Measurements from ENCODE around the gene TFF1.

The TFF1 gene

DNA sequence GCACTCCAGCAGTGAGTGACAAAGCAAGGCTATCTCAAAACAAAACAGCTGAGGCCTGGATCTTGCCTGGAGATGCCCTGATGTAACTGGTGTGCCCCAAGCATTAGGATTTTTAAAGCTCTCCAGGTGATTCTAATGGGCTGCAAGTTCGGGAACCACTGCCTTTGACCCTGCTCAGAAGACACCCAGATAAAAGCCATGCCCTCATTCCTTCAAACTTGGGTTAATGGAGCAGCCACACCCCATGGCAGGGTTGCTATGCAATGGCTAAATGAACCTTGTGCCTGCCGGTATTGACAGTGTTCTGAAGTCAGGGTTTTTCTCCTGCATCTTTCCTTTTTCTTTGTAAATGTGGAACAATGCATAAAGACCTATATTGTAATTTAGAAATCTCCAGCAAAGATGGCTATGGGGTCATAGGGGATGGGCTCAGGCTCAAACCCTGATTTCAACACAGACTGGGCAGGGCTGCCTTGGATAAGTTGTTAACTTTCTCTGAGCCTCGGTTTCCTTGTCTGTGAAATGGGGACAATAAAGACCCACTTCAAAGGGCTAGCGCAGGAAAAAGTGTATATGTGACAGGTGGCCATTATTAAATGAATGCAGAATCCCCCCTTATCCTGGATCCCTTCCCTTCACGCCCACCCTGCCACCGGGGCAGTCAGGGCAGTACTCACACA is 51.6 kb downstream of the TFF1 start:
- no peaks in the 10 kb centered on the region for H3K79me2 ChIP-seq (ENCODE audit: insufficient read depth, low read depth)
- H3K36me3 ChIP-seq (ENCODE audit: insufficient read depth), result no peaks in the 10 kb centered on the region
- TF ChIP-seq, protein P1, sequence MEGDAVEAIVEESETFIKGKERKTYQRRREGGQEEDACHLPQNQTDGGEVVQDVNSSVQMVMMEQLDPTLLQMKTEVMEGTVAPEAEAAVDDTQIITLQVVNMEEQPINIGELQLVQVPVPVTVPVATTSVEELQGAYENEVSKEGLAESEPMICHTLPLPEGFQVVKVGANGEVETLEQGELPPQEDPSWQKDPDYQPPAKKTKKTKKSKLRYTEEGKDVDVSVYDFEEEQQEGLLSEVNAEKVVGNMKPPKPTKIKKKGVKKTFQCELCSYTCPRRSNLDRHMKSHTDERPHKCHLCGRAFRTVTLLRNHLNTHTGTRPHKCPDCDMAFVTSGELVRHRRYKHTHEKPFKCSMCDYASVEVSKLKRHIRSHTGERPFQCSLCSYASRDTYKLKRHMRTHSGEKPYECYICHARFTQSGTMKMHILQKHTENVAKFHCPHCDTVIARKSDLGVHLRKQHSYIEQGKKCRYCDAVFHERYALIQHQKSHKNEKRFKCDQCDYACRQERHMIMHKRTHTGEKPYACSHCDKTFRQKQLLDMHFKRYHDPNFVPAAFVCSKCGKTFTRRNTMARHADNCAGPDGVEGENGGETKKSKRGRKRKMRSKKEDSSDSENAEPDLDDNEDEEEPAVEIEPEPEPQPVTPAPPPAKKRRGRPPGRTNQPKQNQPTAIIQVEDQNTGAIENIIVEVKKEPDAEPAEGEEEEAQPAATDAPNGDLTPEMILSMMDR (conservative IDR thresholded peaks at IDR 0.05; ENCODE audit: low read depth, low read length), result no peak
- H3K27me3 ChIP-seq (ENCODE audit: insufficient read depth, low read depth), result peaks cover 24% of the 10 kb centered on the region; the same call in 1 of the 2 replicates
- no peak overlapping the region for H3K4me3 ChIP-seq (IDR thresholded peaks at IDR 0.05; ENCODE audit: insufficient read depth, low read depth, low read length)
- H3K4me1 ChIP-seq (ENCODE audit: low read depth, poor library complexity, severe bottlenecking), result no peaks in the 10 kb centered on the region
- H3K4me2 ChIP-seq, result no peak overlapping the region
- H3K9ac ChIP-seq, result no peak overlapping the region
- H3K27ac ChIP-seq, result no peak overlapping the region
- no peaks in the 10 kb centered on the region for H4K20me1 ChIP-seq (ENCODE audit: insufficient read depth)
- no peak overlapping the region for H2AFZ ChIP-seq (ENCODE audit: low read depth)

DNA sequence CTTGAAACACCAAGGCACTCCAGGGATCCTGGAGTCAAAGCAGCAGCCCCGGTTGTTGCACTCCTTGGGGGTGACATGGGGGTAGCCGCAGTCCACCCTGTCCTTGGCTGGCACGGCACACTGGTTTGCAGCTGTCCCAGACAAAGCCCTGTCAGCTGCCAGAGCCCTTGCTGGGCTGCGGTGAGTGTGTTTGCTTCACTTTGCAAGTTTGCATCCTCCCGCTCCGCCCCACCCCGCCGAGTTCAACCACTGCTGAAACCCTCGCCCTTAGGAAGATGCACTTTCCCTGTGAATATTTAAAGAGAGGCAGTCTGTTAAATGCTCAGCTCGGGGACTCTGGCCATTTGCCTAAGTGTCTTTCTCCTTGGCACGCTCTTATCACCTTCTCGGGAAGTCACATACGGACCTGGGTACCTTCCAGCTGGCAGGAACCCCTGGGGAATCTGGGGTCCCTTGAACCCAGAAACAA is 52.8 kb downstream of the TFF1 start:
- H3K4me1 ChIP-seq (ENCODE audit: low read depth, poor library complexity, severe bottlenecking), result no peaks in the 10 kb centered on the region
- no peaks in the 10 kb centered on the region for H3K36me3 ChIP-seq (ENCODE audit: insufficient read depth)
- no peak overlapping the region for H3K27ac ChIP-seq
- H2AFZ ChIP-seq (ENCODE audit: low read depth), result no peak overlapping the region
- no peaks in the 10 kb centered on the region for H3K79me2 ChIP-seq (ENCODE audit: insufficient read depth, low read depth)
- H3K9ac ChIP-seq, result no peak overlapping the region
- no peak overlapping the region for H3K4me2 ChIP-seq
- peaks cover 24% of the 10 kb centered on the region; the same call in 1 of the 2 replicates for H3K27me3 ChIP-seq (ENCODE audit: insufficient read depth, low read depth)
- no peaks in the 10 kb centered on the region for H4K20me1 ChIP-seq (ENCODE audit: insufficient read depth)
- no peak overlapping the region for H3K4me3 ChIP-seq (IDR thresholded peaks at IDR 0.05; ENCODE audit: insufficient read depth, low read depth, low read length)
- TF ChIP-seq, protein P1 (conservative IDR thresholded peaks at IDR 0.05; ENCODE audit: low read depth, low read length), result no peak

DNA sequence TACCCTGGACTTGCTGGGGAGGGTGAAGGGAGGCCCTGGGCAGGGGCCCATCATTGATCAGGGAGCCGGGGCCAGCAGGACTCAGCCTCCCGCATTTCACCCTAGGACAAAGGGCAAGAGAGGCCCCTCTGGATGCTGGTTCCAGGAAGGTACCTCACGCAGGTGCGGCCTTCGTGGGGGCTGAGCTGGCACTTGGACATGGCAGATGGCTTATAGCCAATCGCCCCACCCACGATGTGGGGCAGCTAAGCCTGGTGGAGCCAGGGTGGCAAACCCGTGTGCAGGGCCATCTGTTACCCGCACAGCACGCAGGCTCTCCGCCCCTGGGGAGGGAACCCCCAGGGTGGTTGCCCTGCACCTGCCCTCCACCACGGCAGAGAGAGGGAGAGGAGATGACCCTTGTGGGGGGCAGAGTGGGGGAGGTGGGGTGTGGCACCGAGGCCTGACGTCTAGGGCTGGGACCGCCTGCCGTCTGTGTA is 53.7 kb downstream of the TFF1 start:
- H3K27ac ChIP-seq, result no peak overlapping the region
- H3K4me2 ChIP-seq, result no peak overlapping the region
- no peaks in the 10 kb centered on the region for H3K4me1 ChIP-seq (ENCODE audit: low read depth, poor library complexity, severe bottlenecking)
- H2AFZ ChIP-seq (ENCODE audit: low read depth), result no peak overlapping the region
- H3K9ac ChIP-seq, result no peak overlapping the region
- H3K79me2 ChIP-seq (ENCODE audit: insufficient read depth, low read depth), result no peaks in the 10 kb centered on the region
- H3K36me3 ChIP-seq (ENCODE audit: insufficient read depth), result no peaks in the 10 kb centered on the region
- TF ChIP-seq, protein P1 (conservative IDR thresholded peaks at IDR 0.05; ENCODE audit: low read depth, low read length), result no peak
- no peak overlapping the region for H3K4me3 ChIP-seq (IDR thresholded peaks at IDR 0.05; ENCODE audit: insufficient read depth, low read depth, low read length)
- H3K27me3 ChIP-seq (ENCODE audit: insufficient read depth, low read depth), result peaks cover 27% of the 10 kb centered on the region; the same call in 1 of the 2 replicates
- H4K20me1 ChIP-seq (ENCODE audit: insufficient read depth), result no peaks in the 10 kb centered on the region
